HG03521 (cell line): Measurements from ENCODE around the gene SS18.

Experiments
- ATAC-seq: cut with Tn5 transposase; IDR thresholded peaks from one replicate; pipeline ENCODE4 v1.9.1; 2021; ENCODE audit warnings: mild to moderate bottlenecking, moderate library complexity; ENCODE audit not compliant: unreplicated experiment

Gene SS18

GRCh38 chr18:26003817-26004216 lies 86.6 kb downstream of the SS18 start:
- no peak for ATAC-seq

- ATAC-seq, result no peak
Observed at GRCh38 chr18:26003356-26003755, 87.1 kb downstream of the SS18 start.

GRCh38 chr18:26002375-26002910 lies 88.0 kb downstream of the SS18 start:
- no peak for ATAC-seq

GRCh38 chr18:25998461-25998860 lies 92.0 kb downstream of the SS18 start:
- no peak for ATAC-seq

GRCh38 chr18:25992566-25992965 lies 97.8 kb downstream of the SS18 start:
- no peak for ATAC-seq

GRCh38 chr18:25990473-25990872 lies 99.9 kb downstream of the SS18 start:
- no peak for ATAC-seq

- no peak for ATAC-seq
Observed at GRCh38 chr18:25985707-25986394, 104.6 kb downstream of the SS18 start.

- no peak for ATAC-seq
Observed at GRCh38 chr18:25983730-25984129, 106.7 kb downstream of the SS18 start.

- ATAC-seq, result no peak
Observed at GRCh38 chr18:25982961-25983360, 107.5 kb downstream of the SS18 start.

GRCh38 chr18:25982153-25982552 lies 108.3 kb downstream of the SS18 start:
- no peak for ATAC-seq

GRCh38 chr18:25979369-25980040 lies 110.9 kb downstream of the SS18 start:
- ATAC-seq, result no peak

- no peak for ATAC-seq
Observed at GRCh38 chr18:25976554-25976953, 113.9 kb downstream of the SS18 start.

GRCh38 chr18:25974630-25975077 lies 115.8 kb downstream of the SS18 start:
- no peak for ATAC-seq
